Measurements from ENCODE around the gene SRPK1. TPM values are rescaled to one million over a fixed set of nuclear protein-coding genes. Genes with fewer than 3 reads are reported as not detected.
"Not testable (repeated sequence)": the region's sequence is repeated elsewhere in the genome, so short reads cannot be mapped to it uniquely, and the experiment has no call there.

Gene SRPK1
- total RNA-seq, 4 donors from 2014 or later: 14.3 to 76.3 (median 29.4) TPM

DNA sequence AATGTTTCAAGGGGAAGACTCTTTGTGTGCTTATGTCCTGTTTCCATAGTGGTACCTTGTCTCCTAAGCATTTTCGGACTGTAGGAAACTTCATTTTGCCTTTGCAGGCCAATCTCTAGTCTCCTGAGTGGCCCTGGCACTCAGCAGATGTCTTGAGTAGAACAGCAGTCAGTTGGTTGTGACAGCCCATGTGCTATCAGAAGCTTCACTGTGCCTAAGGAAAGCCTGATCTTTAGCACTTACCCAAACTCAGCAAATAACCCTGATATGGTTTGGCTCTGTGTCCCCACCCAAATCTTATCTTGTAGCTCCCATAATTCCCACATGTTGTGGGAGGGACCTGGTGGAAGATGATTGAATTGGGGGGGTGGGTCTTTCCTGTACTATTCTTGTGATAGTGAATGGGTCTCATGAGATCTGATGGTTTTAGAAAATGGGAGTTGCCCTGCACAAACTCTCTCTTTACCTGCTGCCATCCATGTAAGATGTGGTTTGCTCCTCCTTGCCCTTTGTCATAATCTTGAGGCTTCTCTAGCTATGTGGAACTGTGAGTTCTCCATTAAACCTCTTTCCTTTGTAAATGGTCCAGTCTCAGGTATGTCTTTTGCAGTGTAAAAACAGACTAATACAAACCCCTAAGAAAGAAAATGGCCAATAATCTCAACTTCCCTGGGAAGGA, 15.9 kb upstream of the SRPK1 start:
- intact Hi-C loops (cut with DNase I; ENCODE audit: low total_unique reads): no loop called here
- DNase-seq: no peak
- Histone ChIP-seq H3K4me1 (no peaks in the 10 kb centered on the region), H3K27me3 (no peaks in the 10 kb centered on the region), H3K9me3 (no peaks in the 10 kb centered on the region), H3K36me3 (no peaks in the 10 kb centered on the region), H3K27ac (no peak overlapping the region), H3K4me3 (no peak overlapping the region)
- TF ChIP-seq, protein P1, sequence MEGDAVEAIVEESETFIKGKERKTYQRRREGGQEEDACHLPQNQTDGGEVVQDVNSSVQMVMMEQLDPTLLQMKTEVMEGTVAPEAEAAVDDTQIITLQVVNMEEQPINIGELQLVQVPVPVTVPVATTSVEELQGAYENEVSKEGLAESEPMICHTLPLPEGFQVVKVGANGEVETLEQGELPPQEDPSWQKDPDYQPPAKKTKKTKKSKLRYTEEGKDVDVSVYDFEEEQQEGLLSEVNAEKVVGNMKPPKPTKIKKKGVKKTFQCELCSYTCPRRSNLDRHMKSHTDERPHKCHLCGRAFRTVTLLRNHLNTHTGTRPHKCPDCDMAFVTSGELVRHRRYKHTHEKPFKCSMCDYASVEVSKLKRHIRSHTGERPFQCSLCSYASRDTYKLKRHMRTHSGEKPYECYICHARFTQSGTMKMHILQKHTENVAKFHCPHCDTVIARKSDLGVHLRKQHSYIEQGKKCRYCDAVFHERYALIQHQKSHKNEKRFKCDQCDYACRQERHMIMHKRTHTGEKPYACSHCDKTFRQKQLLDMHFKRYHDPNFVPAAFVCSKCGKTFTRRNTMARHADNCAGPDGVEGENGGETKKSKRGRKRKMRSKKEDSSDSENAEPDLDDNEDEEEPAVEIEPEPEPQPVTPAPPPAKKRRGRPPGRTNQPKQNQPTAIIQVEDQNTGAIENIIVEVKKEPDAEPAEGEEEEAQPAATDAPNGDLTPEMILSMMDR (IDR thresholded peaks at IDR 0.05): no peak
- no peak for TF ChIP-seq POLR2A (IDR thresholded peaks at IDR 0.05)

DNA sequence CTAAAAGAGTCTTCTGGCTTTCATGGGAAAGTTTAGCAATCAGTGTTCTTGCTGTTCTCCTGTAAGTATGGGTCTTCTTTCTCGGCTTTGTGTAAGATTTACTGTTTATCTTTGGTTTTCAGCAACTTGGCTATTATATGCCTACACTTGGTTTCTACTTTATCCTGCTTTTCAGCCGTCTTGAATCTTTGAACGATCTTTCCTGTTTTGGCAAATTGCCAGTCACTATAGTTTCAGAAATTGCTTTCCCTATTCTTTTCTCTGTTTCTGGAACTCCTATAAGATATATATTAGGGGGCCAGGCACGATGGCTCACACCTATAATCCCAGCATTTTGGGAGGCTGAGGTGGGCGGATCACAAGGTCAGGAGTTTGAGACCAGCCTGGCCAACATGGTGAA, 14.6 kb upstream of the SRPK1 start:
- H3K27me3 ChIP-seq: no peaks in the 10 kb centered on the region
- H3K4me3 ChIP-seq: no peak overlapping the region
- intact Hi-C loops (cut with DNase I; ENCODE audit: low total_unique reads): no loop called here
- no peaks in the 10 kb centered on the region for H3K36me3 ChIP-seq
- TF ChIP-seq, protein P1 (IDR thresholded peaks at IDR 0.05): no peak
- no peak for TF ChIP-seq POLR2A (IDR thresholded peaks at IDR 0.05)
- H3K27ac ChIP-seq: no peak overlapping the region
- DNase-seq: no peak
- no peaks in the 10 kb centered on the region for H3K4me1 ChIP-seq
- no peaks in the 10 kb centered on the region for H3K9me3 ChIP-seq

DNA sequence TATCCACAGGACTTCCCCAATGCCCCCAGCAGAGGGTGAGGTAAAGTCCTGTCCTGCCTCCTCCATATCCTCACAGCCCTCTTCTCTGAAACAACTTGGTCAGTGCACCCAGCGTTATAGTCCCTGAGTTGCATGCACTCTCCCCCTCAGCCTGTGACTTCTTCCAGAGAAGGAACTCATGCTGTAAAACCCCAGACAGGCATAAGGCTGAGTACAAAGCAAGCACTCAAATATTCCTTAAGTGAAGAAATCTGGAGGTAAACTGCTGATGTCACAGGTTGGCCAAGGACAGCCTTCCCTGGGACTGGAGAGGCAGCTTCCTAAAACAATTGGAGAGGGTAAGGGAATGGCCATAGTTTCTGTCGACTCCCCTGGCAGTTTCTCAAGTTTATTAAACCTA, 12.9 kb upstream of the SRPK1 start:
- no peak overlapping the region for H3K27ac ChIP-seq
- TF ChIP-seq, protein P1 (IDR thresholded peaks at IDR 0.05): no peak
- intact Hi-C loops (cut with DNase I; ENCODE audit: low total_unique reads): no loop called here

DNA sequence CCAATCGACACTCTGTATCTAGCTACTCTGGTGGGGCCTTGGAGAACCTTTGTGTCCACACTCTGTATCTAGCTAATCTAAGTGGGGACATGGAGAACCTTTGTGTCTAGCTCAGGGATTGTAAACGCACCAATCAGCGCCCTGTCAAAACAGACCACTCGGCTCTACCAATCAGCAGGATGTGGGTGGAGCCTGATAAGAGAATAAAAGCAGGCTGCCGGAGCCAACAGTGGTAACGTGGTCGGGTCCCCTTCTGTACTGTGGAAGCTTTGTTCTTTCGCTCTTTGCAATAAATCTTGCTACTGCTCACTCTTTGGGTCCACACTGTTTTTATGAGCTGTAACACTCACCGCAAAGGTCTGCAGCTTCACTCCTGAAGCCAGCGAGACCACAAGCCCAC, 11.0 kb upstream of the SRPK1 start:
- H3K4me1 ChIP-seq; H3K4me3 ChIP-seq; DNase-seq; H3K36me3 ChIP-seq; H3K27me3 ChIP-seq; H3K9me3 ChIP-seq; intact Hi-C loops (cut with DNase I; ENCODE audit: low total_unique reads); H3K27ac ChIP-seq: not testable (repeated sequence)

More for the DNA sequence above, 12.9 kb upstream of the SRPK1 start:
- Histone ChIP-seq H3K36me3 (no peaks in the 10 kb centered on the region), H3K27me3 (no peaks in the 10 kb centered on the region), H3K4me1 (no peaks in the 10 kb centered on the region), H3K4me3 (no peak overlapping the region), H3K9me3 (no peaks in the 10 kb centered on the region)
- DNase-seq: no peak

DNA sequence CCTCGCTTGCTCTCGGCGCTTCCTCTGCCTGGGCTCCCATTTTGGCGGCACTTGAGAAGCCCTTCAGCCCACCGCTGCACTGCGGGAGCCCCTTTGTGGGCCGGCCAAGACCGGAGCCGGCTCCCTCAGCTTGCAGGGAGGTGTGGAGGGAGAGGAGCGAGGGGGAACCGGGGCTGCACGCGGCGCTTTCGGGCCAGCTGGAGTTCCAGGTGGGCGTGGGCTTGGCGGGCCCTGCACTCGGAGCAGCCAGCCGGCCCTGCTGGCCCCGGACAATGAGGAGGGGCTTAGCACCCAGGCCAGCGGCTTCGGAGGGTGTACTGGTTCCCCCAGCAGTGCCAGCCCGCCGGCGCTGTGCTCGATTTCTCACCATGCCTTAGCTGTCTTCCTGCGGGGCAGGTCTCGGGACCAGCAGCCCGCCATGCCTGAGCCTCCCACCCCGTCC, 10.2 kb upstream of the SRPK1 start:
- Histone ChIP-seq H3K27ac (no peak overlapping the region), H3K9me3 (no peaks in the 10 kb centered on the region), H3K4me3 (no peak overlapping the region), H3K36me3 (no peaks in the 10 kb centered on the region), H3K27me3 (no peaks in the 10 kb centered on the region), H3K4me1 (no peaks in the 10 kb centered on the region)
- DNase-seq: no peak
- intact Hi-C loops (cut with DNase I; ENCODE audit: low total_unique reads): no loop called here
- TF ChIP-seq, protein P1 (IDR thresholded peaks at IDR 0.05): no peak
- TF ChIP-seq POLR2A (IDR thresholded peaks at IDR 0.05): no peak

DNA sequence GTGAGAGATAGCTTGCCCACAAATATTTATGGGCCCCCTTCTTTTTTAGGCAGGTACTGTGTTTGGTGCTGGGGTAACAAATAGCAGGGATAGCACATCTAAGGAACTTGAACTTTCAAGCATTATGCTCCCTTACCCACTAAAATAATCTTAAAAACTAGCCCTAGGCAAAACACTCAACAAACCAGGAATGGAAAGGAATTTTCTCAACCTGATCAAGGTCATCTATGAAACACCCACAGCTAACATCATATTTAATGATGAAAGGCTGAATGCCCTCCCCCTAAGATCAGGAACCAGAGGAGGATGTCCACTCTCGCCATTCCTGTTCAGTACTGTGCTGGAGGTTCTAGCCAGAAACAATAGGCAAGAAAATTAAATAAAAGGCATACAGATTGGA, 8.7 kb upstream of the SRPK1 start:
- Histone ChIP-seq H3K36me3 (no peaks in the 10 kb centered on the region), H3K27me3 (no peaks in the 10 kb centered on the region), H3K4me1 (no peaks in the 10 kb centered on the region), H3K27ac (no peak overlapping the region), H3K4me3 (no peak overlapping the region), H3K9me3 (no peaks in the 10 kb centered on the region)
- no peak for DNase-seq
- TF ChIP-seq, protein P1 (IDR thresholded peaks at IDR 0.05): no peak
- no peak for TF ChIP-seq POLR2A (IDR thresholded peaks at IDR 0.05)
- intact Hi-C loops (cut with DNase I; ENCODE audit: low total_unique reads): no loop called here

Data from uterus (tissue), 4 donors.